Lower lobe of right lung (tissue), 2 donors: ENCODE measurements around the gene PLEKHD1. TPM values are rescaled to one million over a fixed set of nuclear protein-coding genes. Genes with fewer than 3 reads are reported as not detected.

Source experiments
- ATAC-seq, 2 donors: fragments of 200-7000 bp; cut with Tn5 transposase; one replicate each; pipeline ENCODE4 v1.9.1; 2020 to 2022; ENCODE audit warnings: mild to moderate bottlenecking in 2 of 2, moderate library complexity in 2 of 2
- DNase-seq: peaks from one replicate; pipeline ENCODE4 v3.0.0-alpha.2; 2020
- H3K27ac ChIP-seq: fragments of 200-600 bp; one replicate; pipeline ENCODE4 v1.8.0; 2022
- H3K27me3 ChIP-seq: fragments of 200-600 bp; one replicate; pipeline ENCODE4 v1.8.0; 2022; ENCODE audit warnings: low read depth
- H3K36me3 ChIP-seq: fragments of 200-600 bp; one replicate; pipeline ENCODE4 v1.8.0; 2022; ENCODE audit warnings: mild to moderate bottlenecking
- H3K4me1 ChIP-seq: fragments of 200-600 bp; one replicate; pipeline ENCODE4 v1.8.0; 2022
- H3K4me3 ChIP-seq: fragments of 200-600 bp; one replicate; pipeline ENCODE4 v1.8.0; 2022; ENCODE audit warnings: mild to moderate bottlenecking
- H3K9me3 ChIP-seq: fragments of 200-600 bp; one replicate; pipeline ENCODE4 v1.8.0; 2022
- intact Hi-C: fragments of 100-400 bp; cut with DNase I; formaldehyde crosslinking; loops from one replicate; pipeline ENCODE4 v1.11.0; 2022
- long read RNA-seq: library from polyadenylated mRNA; unstranded; transcript quantifications from one replicate; pipeline ENCODE4 v2.0.0, GENCODE V29; 2021
- total RNA-seq: library from RNA; stranded (reverse); fragmentation: NEBNext Ultra II Directional; extraction: Animal tissue kit (Norgen Biotek cat#: 25700); gene quantifications from one replicate; pipeline ENCODE4 v1.2.1, GENCODE V29; 2021
- TF ChIP-seq, protein P1 (sequence below): fragments of 200-600 bp; IDR thresholded peaks from one replicate; pipeline ENCODE4 v1.8.0; 2022; ENCODE audit warnings: antibody characterized with exemption, mild to moderate bottlenecking
- donor health status: DM: no; HTN: yes; CAD: no; lungs with severe emphysema.

Gene PLEKHD1
- 0.47 TPM for total RNA-seq
- long read RNA-seq, full-length matches to known transcripts = 1 of 3 reads
- long read RNA-seq, partial matches to known transcripts = 1 of 3 reads
- long read RNA-seq, other reads (novel, unspliced or antisense) = 1 of 3 reads

DNA sequence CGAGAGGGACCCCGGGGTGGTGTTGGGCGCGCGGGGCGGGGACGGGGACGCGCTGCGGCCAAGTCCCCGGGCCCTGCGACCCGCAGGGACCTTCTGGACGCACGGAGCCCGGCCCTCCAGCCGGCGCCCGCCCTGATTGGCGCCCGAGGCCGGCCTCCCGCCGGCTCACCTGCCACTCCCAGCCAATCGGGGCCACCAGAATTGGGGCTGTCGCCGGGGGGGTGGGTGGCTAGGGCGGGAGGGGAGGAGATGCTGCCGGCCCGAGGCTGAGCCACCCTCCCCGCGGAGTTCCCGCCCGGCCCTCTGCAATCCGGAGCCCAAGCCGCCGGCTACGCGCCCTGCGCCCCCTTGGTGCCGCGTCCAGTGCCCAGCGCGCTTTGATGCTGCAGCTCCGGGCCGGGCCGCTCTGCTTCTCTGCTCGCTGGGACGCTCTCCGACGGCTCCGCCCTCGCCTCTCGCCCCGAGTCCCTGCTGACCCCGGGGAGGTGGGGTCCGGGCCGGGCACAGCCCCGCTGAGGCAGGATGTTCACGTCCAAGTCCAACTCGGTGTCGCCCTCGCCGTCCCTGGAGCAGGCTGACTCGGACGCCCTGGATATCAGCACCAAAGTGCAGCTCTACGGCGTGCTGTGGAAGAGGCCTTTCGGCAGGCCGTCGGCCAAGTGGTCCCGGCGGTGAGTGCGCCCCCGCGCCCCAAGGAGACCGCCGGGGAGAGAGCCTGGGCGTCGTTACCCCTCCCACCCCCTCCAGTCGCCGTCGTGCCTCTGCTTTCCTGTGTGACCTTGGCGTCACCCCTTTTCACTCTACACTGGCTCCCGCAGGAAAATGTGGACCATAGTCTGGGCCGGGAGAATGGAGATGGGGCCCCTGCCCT is at the start of gene PLEKHD1:
TSS of gene PLEKHD1 (plus strand) at position 285 of the 871 bp plus-strand sequence. CDS start at position 523, 238 bp downstream.
- H3K36me3 ChIP-seq = no peaks in the 10 kb centered on the region

DNA sequence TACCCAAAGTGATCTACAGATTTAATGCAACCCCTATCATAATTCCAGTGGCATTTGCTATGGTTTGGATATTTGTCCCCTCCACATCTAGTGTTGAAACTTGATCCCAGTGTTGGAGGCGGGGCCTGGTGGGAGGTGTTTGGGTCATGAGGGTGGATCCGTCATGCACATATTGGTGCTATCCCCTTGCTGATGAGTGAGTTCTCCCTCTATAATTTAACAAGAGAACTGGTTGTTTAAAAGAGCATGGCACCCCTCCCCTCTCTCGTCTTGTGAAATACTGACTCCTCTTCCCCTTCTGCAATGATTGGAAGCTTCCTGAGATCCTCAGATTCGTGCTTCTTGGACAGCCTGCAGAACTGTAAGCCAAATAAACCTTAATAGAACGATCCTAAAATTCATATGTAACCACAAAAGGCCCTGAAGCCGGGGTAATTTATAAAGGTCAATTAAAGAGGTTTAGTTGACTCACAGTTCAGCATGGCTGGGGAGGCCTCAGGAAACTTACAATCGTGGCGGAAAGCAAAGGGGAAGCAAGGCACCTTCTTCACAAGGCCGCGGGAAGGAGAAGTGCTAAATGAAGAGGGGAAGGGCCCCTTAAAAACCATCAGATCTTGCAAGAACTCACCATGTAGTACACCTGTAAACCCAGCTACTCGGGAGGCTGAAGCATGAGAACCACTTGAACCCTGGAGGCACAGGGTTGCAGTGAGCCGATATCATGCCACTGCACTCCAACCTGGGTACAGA is 44.8 kb upstream of the PLEKHD1 start:
- Histone ChIP-seq H3K4me3 (no peak overlapping the region), H3K27me3 (no peaks in the 10 kb centered on the region), H3K4me1 (no peaks in the 10 kb centered on the region), H3K27ac (no peak overlapping the region), H3K36me3 (peaks cover 24% of the 10 kb centered on the region), H3K9me3 (no peaks in the 10 kb centered on the region)
- intact Hi-C loops = no loop called here
- ATAC-seq (no peak), DNase-seq (no peak)
- TF ChIP-seq, protein P1, sequence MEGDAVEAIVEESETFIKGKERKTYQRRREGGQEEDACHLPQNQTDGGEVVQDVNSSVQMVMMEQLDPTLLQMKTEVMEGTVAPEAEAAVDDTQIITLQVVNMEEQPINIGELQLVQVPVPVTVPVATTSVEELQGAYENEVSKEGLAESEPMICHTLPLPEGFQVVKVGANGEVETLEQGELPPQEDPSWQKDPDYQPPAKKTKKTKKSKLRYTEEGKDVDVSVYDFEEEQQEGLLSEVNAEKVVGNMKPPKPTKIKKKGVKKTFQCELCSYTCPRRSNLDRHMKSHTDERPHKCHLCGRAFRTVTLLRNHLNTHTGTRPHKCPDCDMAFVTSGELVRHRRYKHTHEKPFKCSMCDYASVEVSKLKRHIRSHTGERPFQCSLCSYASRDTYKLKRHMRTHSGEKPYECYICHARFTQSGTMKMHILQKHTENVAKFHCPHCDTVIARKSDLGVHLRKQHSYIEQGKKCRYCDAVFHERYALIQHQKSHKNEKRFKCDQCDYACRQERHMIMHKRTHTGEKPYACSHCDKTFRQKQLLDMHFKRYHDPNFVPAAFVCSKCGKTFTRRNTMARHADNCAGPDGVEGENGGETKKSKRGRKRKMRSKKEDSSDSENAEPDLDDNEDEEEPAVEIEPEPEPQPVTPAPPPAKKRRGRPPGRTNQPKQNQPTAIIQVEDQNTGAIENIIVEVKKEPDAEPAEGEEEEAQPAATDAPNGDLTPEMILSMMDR = no peak

More for the DNA sequence above, at the start of gene PLEKHD1:
- DNase-seq (peak; percentile 61), ATAC-seq (peak; percentile 84 to 89)
- Histone ChIP-seq H3K4me3 (peak within 1 kb of the TSS; percentile 56), H3K4me1 (peaks cover 17% of the 10 kb centered on the region), H3K27ac (no peak within 1 kb of the TSS), H3K27me3 (peaks cover 57% of the 10 kb centered on the region), H3K9me3 (no peaks in the 10 kb centered on the region)
- TF ChIP-seq, protein P1 = no peak
- intact Hi-C loops = no loop called here

DNA sequence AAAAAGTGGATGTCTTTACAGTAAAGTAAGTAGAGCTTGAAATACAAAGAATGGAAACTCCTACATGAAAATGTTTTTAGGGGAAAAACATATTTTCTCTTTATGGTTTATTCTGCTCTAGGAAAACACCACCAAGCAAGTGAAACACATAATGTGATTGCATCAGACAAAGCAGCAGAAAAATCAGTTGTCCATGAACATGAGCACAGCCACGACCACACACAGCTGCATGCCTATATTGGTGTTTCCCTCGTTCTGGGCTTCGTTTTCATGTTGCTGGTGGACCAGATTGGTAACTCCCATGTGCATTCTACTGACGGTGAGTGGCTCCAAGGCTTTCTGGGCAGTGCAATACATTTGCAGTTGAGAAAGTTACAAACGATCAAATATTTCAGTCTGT is 42.6 kb upstream of the PLEKHD1 start:
- no peak for ATAC-seq

DNA sequence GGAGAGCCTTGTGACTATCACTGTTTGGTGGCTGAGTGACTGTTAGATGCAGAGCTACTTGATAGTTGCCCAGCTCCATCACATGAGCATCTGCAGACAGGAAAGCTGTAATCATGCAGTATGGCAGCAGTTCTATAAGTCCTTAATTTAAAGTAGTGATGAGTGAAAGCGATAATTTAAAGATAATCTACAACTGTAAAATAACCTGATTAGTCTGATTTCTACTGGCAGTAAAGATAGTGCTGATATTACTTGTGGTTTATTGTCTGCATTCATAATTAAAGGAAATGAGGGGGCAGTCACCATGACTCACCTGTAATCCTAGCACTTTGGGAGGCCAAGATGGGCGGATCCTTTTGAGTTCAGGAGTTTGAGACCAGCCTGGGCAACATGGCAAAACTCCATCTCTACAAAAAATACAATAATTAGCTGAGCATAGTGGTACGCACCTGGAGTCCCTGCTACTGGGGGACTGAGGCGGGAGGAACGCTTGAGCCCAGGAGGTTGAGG is 41.2 kb upstream of the PLEKHD1 start:
- Histone ChIP-seq H3K9me3 (no peaks in the 10 kb centered on the region), H3K27me3 (no peaks in the 10 kb centered on the region), H3K36me3 (peaks cover 25% of the 10 kb centered on the region), H3K4me1 (no peaks in the 10 kb centered on the region), H3K27ac (no peak overlapping the region), H3K4me3 (no peak overlapping the region)
- DNase-seq = no peak
- ATAC-seq = no peak
- intact Hi-C loops = no loop called here
- TF ChIP-seq, protein P1 = no peak

More for the DNA sequence above, 42.6 kb upstream of the PLEKHD1 start:
- Histone ChIP-seq H3K36me3 (peaks cover 25% of the 10 kb centered on the region), H3K4me1 (no peaks in the 10 kb centered on the region), H3K4me3 (no peak overlapping the region), H3K27me3 (no peaks in the 10 kb centered on the region), H3K27ac (no peak overlapping the region), H3K9me3 (no peaks in the 10 kb centered on the region)
- TF ChIP-seq, protein P1 = no peak
- intact Hi-C loops = no loop called here
- DNase-seq = no peak

DNA sequence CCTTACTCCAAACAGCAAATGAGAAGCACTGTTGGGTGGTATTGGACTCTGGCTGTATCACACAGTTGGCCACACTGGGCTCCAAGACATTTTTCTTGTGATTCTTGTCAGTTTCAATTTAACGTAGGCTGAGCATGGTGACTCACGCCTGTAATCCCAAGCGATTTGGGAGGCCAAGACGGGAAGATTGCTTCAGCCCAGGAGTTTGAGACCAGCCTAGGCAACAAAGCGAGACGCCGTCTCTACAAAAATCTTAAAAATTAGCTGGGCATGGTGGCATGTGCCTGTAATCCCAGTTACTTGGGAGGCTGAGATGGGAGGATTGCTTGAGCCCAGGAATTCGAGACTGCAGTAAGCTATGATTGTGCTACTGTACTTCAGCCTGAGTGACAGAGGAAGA is 35.3 kb upstream of the PLEKHD1 start:
- Histone ChIP-seq H3K4me3 (no peak overlapping the region), H3K27ac (no peak overlapping the region), H3K4me1 (no peaks in the 10 kb centered on the region), H3K36me3 (peaks cover 7% of the 10 kb centered on the region), H3K9me3 (no peaks in the 10 kb centered on the region), H3K27me3 (no peaks in the 10 kb centered on the region)
- intact Hi-C loops = no loop called here
- DNase-seq = no peak
- ATAC-seq = no peak
- TF ChIP-seq, protein P1 = no peak
